Nephron progenitor cell (in vitro differentiated cells): ENCODE measurements around the gene SPAG16.
"Not testable (repeated sequence)": the region's sequence is repeated elsewhere in the genome, so short reads cannot be mapped to it uniquely, and the experiment has no call there.

ENCODE experiments used
- DNase-seq: peaks from one replicate; pipeline ENCODE4 v3.0.0; 2021
- H3K27ac Mint-ChIP-seq: 2 replicates; pipeline ENCODE4 v1.8.0; 2021; ENCODE audit warnings: mild to moderate bottlenecking, moderate library complexity, mixed read lengths
- H3K27me3 Mint-ChIP-seq: 2 replicates; pipeline ENCODE4 v1.8.0; 2021; ENCODE audit warnings: mild to moderate bottlenecking, low read depth, mixed read lengths; ENCODE audit not compliant: poor library complexity
- H3K36me3 Mint-ChIP-seq: 2 replicates; pipeline ENCODE4 v1.8.0; 2021; ENCODE audit warnings: low read depth, mixed read lengths
- H3K4me1 Mint-ChIP-seq: 2 replicates; pipeline ENCODE4 v1.8.0; 2021; ENCODE audit warnings: mixed read lengths
- H3K4me3 Mint-ChIP-seq: 2 replicates; pipeline ENCODE4 v1.8.0; 2021; ENCODE audit warnings: mild to moderate bottlenecking, moderate library complexity, mixed read lengths
- H3K9me3 Mint-ChIP-seq: 2 replicates; pipeline ENCODE4 v1.8.0; 2021; ENCODE audit warnings: mild to moderate bottlenecking, moderate library complexity, mixed read lengths
- CTCF ChIP-seq: fragments of 200-600 bp; sonication (generic); IDR thresholded peaks from 2 replicates; pipeline ENCODE4 v1.5.0; 2021; ENCODE audit warnings: antibody characterized with exemption

The SPAG16 gene

DNA sequence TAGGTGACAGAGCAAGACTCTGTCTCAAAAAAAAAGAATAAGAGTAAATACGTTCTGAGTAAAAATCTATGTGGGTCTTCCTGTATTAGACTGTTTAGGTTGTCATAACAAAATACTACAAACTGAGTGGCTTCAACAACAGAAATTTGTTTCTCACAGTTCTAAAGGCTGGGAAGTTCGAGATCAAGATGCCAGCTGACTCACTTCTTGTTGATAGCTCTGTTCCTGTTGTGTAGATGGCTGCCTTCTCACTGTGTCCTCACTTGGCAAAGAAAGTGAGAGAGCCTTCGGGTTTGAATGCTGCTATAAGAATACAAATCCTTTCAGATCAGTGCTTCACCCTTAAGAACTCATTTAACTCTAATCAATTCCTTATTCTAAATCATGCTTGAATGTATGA, 696.6 kb downstream of the SPAG16 start:
- no peak for TF ChIP-seq CTCF
- no peak overlapping the region for H3K27ac Mint-ChIP-seq
- no peaks in the 10 kb centered on the region for H3K9me3 Mint-ChIP-seq
- H3K4me1 Mint-ChIP-seq, result no peaks in the 10 kb centered on the region
- no peaks in the 10 kb centered on the region for H3K36me3 Mint-ChIP-seq
- no peak overlapping the region for H3K4me3 Mint-ChIP-seq
- H3K27me3 Mint-ChIP-seq, result peaks cover 3% of the 10 kb centered on the region
- DNase-seq, result no peak

- DNase-seq, result no peak
- no peaks in the 10 kb centered on the region for H3K9me3 Mint-ChIP-seq
- H3K27me3 Mint-ChIP-seq, result no peaks in the 10 kb centered on the region
- H3K4me1 Mint-ChIP-seq, result no peaks in the 10 kb centered on the region
- H3K36me3 Mint-ChIP-seq, result no peaks in the 10 kb centered on the region
- no peak overlapping the region for H3K27ac Mint-ChIP-seq
- H3K4me3 Mint-ChIP-seq, result no peak overlapping the region
- TF ChIP-seq CTCF, result no peak
These were observed 704.9 kb downstream of the SPAG16 start for GRCh38 chr2:213989207-213989606.

DNA sequence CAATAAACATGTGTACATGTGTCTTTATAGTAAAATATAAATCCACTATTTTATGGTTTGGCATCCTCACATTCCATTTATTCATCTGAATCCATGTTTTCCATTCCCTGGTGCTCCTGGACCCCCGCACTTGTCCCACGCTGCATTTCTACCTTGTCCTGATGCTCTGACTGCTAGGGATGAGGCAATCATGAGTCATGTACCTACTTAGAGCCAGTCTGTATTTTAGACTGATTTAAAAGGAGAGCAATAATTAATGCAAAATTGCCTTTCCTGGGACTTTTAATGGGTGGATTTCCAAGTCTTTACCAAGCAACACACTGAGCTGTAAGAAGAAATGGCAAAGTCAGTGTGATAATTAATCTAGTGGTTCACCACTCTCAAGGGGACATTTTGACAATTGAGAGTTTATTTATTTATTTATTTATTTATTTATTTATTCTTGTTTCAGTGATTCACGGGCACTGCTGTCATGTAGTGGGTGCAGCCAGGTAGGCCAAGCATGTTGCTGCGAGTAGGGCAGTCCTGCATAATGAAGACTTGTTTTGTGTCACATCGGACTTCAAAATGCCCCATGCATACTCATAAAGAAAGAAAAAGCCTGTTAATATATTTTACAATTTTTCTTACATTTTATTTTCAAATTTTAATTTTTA, 707.3 kb downstream of the SPAG16 start:
- no peaks in the 10 kb centered on the region for H3K27me3 Mint-ChIP-seq
- no peak overlapping the region for H3K4me3 Mint-ChIP-seq
- no peaks in the 10 kb centered on the region for H3K4me1 Mint-ChIP-seq
- TF ChIP-seq CTCF, result no peak
- no peaks in the 10 kb centered on the region for H3K36me3 Mint-ChIP-seq
- no peak for DNase-seq
- H3K27ac Mint-ChIP-seq, result no peak overlapping the region
- H3K9me3 Mint-ChIP-seq, result no peaks in the 10 kb centered on the region

DNA sequence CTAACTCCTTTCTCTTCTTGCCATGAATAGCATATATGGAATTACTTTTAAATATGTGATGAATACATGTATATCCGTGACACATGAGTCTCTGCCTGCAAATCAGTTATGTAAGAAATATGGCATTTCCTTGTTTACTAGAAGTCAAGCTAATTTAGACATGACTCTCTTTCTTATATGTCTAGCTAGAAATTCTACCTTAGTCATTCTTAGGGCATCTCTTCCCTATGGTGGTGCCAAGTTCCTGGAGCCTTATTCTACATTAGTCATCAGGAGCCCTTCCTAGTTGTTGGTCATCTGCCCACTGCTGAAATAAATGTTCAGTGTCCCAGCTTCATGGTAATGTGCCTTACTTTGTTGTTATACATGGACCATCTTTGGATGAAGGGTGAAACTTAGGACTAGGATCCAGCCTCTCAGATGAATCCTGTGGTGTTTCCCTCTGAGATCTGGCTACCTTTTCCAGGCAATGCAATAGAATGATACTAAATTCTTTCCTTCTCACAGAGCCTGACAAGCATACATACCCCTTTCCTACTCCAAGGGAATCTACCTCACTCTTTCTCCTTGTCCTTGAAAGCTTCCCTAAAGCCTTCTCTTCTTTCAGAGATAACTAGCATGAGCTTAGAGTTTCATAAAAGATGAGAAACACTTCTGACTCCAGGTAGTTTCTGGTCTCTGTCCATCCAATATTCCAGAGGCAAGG, 711.3 kb downstream of the SPAG16 start:
- Mint-ChIP-seq H3K9me3 (peaks cover 3% of the 10 kb centered on the region), H3K4me3 (no peak overlapping the region), H3K4me1 (no peaks in the 10 kb centered on the region), H3K27me3 (no peaks in the 10 kb centered on the region), H3K36me3 (no peaks in the 10 kb centered on the region), H3K27ac (no peak overlapping the region)
- no peak for TF ChIP-seq CTCF
- no peak for DNase-seq

- H3K36me3 Mint-ChIP-seq, H3K4me1 Mint-ChIP-seq, H3K9me3 Mint-ChIP-seq, H3K27ac Mint-ChIP-seq, H3K27me3 Mint-ChIP-seq, H3K4me3 Mint-ChIP-seq, DNase-seq: not testable (repeated sequence)
These were observed 714.7 kb downstream of the SPAG16 start for GRCh38 chr2:213998976-213999375.

GRCh38 chr2:214004463-214004862, 720.2 kb downstream of the SPAG16 start:
- Mint-ChIP-seq H3K27me3 (no peaks in the 10 kb centered on the region), H3K27ac (no peak overlapping the region), H3K9me3 (peaks cover 4% of the 10 kb centered on the region), H3K36me3 (no peaks in the 10 kb centered on the region), H3K4me3 (no peak overlapping the region), H3K4me1 (no peaks in the 10 kb centered on the region)
- no peak for DNase-seq
- TF ChIP-seq CTCF, result no peak
